ENCODE results near the gene COX19.

GRCh38 chr7:936386-937054 lies 38.8 kb downstream of the COX19 start:
- TF ChIP-seq CTCF (IDR thresholded peaks at IDR 0.05) = no peak
- TF ChIP-seq EZH2 (IDR thresholded peaks at IDR 0.05; ENCODE audit: borderline replicate concordance, insufficient read depth, low read depth, low read length, poor library complexity, severe bottlenecking) = no peak

Data from B cell (primary cell).